WERI-Rb-1 (cell line): Measurements from ENCODE around the gene RICTOR.
A peak's percentile ranks its signal among the peaks of the same experiment; 100 is the strongest.

Experiments
- DNase-seq: peaks from one replicate; pipeline ENCODE4 v3.0.0-alpha.2; 2020
- H3K27ac ChIP-seq: fragments of 250-450 bp; sonication (Bioruptor Pico); 2 replicates; pipeline ENCODE4 v1.5.1; 2020; ENCODE audit warnings: mild to moderate bottlenecking, moderate library complexity
- H3K27me3 ChIP-seq: fragments of 250-450 bp; sonication (Bioruptor Pico); 2 replicates; pipeline ENCODE4 v1.5.1; 2021; ENCODE audit warnings: mild to moderate bottlenecking, low read depth, moderate library complexity; ENCODE audit not compliant: insufficient read depth, severe bottlenecking
- H3K36me3 ChIP-seq: fragments of 250-450 bp; sonication (Bioruptor Pico); 2 replicates; pipeline ENCODE4 v1.5.1; 2020; ENCODE audit warnings: mild to moderate bottlenecking, moderate library complexity
- H3K4me3 ChIP-seq: 2 replicates; pipeline ENCODE4 v1.5.1; 2011; ENCODE audit warnings: low read depth, mild to moderate bottlenecking, control low read depth, low read length
- H3K9me3 ChIP-seq: fragments of 250-450 bp; sonication (Bioruptor Pico); 2 replicates; pipeline ENCODE4 v1.5.1; 2021; ENCODE audit warnings: mild to moderate bottlenecking, moderate library complexity; ENCODE audit not compliant: severe bottlenecking
- CTCF ChIP-seq: IDR thresholded peaks from 2 replicates; pipeline ENCODE4 v1.5.1; 2011; ENCODE audit warnings: low read depth, mild to moderate bottlenecking, control low read depth, inconsistent platforms, low read length

Gene RICTOR

GRCh38 chr5:39074017-39074814, at the start of gene RICTOR:
Gene RICTOR, minus strand, starts transcription at chr5:39074399. Its CDS starts 22 bp downstream, at chr5:39074377.
- peak within 1 kb of the TSS; percentile 79 for H3K4me3 ChIP-seq
- no peak for TF ChIP-seq CTCF
- peaks cover 15% of the 10 kb centered on the region for H3K36me3 ChIP-seq
- H3K9me3 ChIP-seq = no peaks in the 10 kb centered on the region
- peak within 1 kb of the TSS; percentile 99 for H3K27ac ChIP-seq
- peak; percentile 89 for DNase-seq
- H3K27me3 ChIP-seq = no peaks in the 10 kb centered on the region

GRCh38 chr5:39121922-39122321, 47.7 kb upstream of the RICTOR start:
- Histone ChIP-seq H3K4me3 (no peak overlapping the region), H3K27me3 (no peaks in the 10 kb centered on the region), H3K9me3 (no peaks in the 10 kb centered on the region), H3K27ac (no peak overlapping the region), H3K36me3 (no peaks in the 10 kb centered on the region)
- DNase-seq = no peak
- no peak for TF ChIP-seq CTCF

- Histone ChIP-seq H3K27me3 (no peaks in the 10 kb centered on the region), H3K27ac (no peak overlapping the region), H3K9me3 (no peaks in the 10 kb centered on the region), H3K36me3 (no peaks in the 10 kb centered on the region), H3K4me3 (no peak overlapping the region)
- TF ChIP-seq CTCF = no peak
- no peak for DNase-seq
Measured at GRCh38 chr5:39121315-39121714, 47.1 kb upstream of the RICTOR start.

- H3K9me3 ChIP-seq = no peaks in the 10 kb centered on the region
- H3K4me3 ChIP-seq = no peak overlapping the region
- TF ChIP-seq CTCF = no peak
- no peaks in the 10 kb centered on the region for H3K36me3 ChIP-seq
- no peak for DNase-seq
- H3K27ac ChIP-seq = no peak overlapping the region
- H3K27me3 ChIP-seq = no peaks in the 10 kb centered on the region
Measured at GRCh38 chr5:39120052-39120420, 45.8 kb upstream of the RICTOR start.

GRCh38 chr5:39119404-39120051, 45.3 kb upstream of the RICTOR start:
- no peaks in the 10 kb centered on the region for H3K9me3 ChIP-seq
- no peaks in the 10 kb centered on the region for H3K36me3 ChIP-seq
- H3K27me3 ChIP-seq = no peaks in the 10 kb centered on the region
- no peak for DNase-seq
- no peak overlapping the region for H3K4me3 ChIP-seq
- H3K27ac ChIP-seq = no peak overlapping the region
- no peak for TF ChIP-seq CTCF
